ENCODE measurements around the gene HPD.
A peak's percentile ranks its signal among the peaks of the same experiment; 100 is the strongest.

Gene HPD

GRCh38 chr12:121827351-121828099 lies 31.1 kb downstream of the HPD start:
- no peak for DNase-seq

- no peak for DNase-seq
Measured at GRCh38 chr12:121826318-121827150, 32.1 kb downstream of the HPD start.

GRCh38 chr12:121825041-121825523 lies 33.6 kb downstream of the HPD start:
- DNase-seq, result no peak

GRCh38 chr12:121823727-121824115 lies 34.9 kb downstream of the HPD start:
- no peak for DNase-seq

GRCh38 chr12:121823101-121823726 lies 35.4 kb downstream of the HPD start:
- DNase-seq, result no peak

GRCh38 chr12:121822393-121823100 lies 36.1 kb downstream of the HPD start:
- DNase-seq, result no peak

GRCh38 chr12:121820056-121820455 lies 38.6 kb downstream of the HPD start:
- no peak for DNase-seq

GRCh38 chr12:121819212-121819949 lies 39.3 kb downstream of the HPD start:
- no peak for DNase-seq

GRCh38 chr12:121817648-121818043 lies 41.0 kb downstream of the HPD start:
- no peak for DNase-seq

- DNase-seq, result no peak
Measured at GRCh38 chr12:121816925-121817647, 41.6 kb downstream of the HPD start.

- no peak for DNase-seq
Measured at GRCh38 chr12:121815263-121815662, 43.4 kb downstream of the HPD start.

GRCh38 chr12:121814429-121815119 lies 44.1 kb downstream of the HPD start:
- DNase-seq, result no peak

- no peak for DNase-seq
Measured at GRCh38 chr12:121813951-121814350, 44.7 kb downstream of the HPD start.

- DNase-seq, result peak; percentile 51
Measured at GRCh38 chr12:121812921-121813896, 45.5 kb downstream of the HPD start.

- DNase-seq, result peak; percentile 47
Measured at GRCh38 chr12:121812320-121812871, 46.3 kb downstream of the HPD start.

- no peak for DNase-seq
Measured at GRCh38 chr12:121811434-121812319, 47.0 kb downstream of the HPD start.

- DNase-seq, result no peak
Measured at GRCh38 chr12:121810833-121811433, 47.7 kb downstream of the HPD start.
